HEK293T (cell line): ENCODE results near the gene CIZ1.

Source experiments
- BHLHE40 ChIP-seq: fragments of 450-650 bp; IDR thresholded peaks from 2 replicates; pipeline ENCODE4 v1.6.1; 2016; ENCODE audit warnings: mild to moderate bottlenecking, moderate library complexity, borderline replicate concordance
- CTBP1 ChIP-seq: fragments of 450-650 bp; IDR thresholded peaks from 2 replicates; pipeline ENCODE4 v1.6.1; 2016; ENCODE audit warnings: borderline replicate concordance
- ELF4 ChIP-seq: fragments of 450-650 bp; IDR thresholded peaks from 2 replicates; pipeline ENCODE4 v1.6.1; 2017; ENCODE audit warnings: antibody characterized with exemption
- FOXM1 ChIP-seq: fragments of 450-650 bp; IDR thresholded peaks from 2 replicates; pipeline ENCODE4 v1.6.1; 2017; ENCODE audit warnings: mild to moderate bottlenecking, borderline replicate concordance
- HDGF ChIP-seq: fragments of 450-650 bp; IDR thresholded peaks from 2 replicates; pipeline ENCODE4 v1.6.1; 2017; ENCODE audit warnings: antibody characterized with exemption, borderline replicate concordance
- L3MBTL2 ChIP-seq: fragments of 450-650 bp; conservative IDR thresholded peaks from 2 replicates; pipeline ENCODE4 v1.6.1; 2016; ENCODE audit warnings: mild to moderate bottlenecking
- LEF1 ChIP-seq: fragments of 450-650 bp; IDR thresholded peaks from 2 replicates; pipeline ENCODE4 v1.6.1; 2017; ENCODE audit warnings: mild to moderate bottlenecking, borderline replicate concordance
- PKNOX1 ChIP-seq: fragments of 450-650 bp; IDR thresholded peaks from 2 replicates; pipeline ENCODE4 v1.6.1; 2016
- SP1 ChIP-seq: fragments of 450-650 bp; IDR thresholded peaks from 2 replicates; pipeline ENCODE4 v1.6.1; 2017
- TARDBP ChIP-seq: fragments of 450-650 bp; IDR thresholded peaks from 2 replicates; pipeline ENCODE4 v1.6.1; 2016
- ZNF384 ChIP-seq: fragments of 450-650 bp; IDR thresholded peaks from 2 replicates; pipeline ENCODE4 v1.6.1; 2016

- TF ChIP-seq L3MBTL2 (no peak), TARDBP (no peak), HDGF (no peak), CTBP1 (no peak), BHLHE40 (no peak), SP1 (no peak), FOXM1 (no peak), PKNOX1 (no peak), ELF4 (no peak), LEF1 (no peak), ZNF384 (no peak)
Measured at GRCh38 chr9:128141604-128142003, 49.8 kb downstream of the CIZ1 start.
